Endodermal cell (in vitro differentiated cells): ENCODE data around the gene RPUSD4. TPM values are rescaled to one million over a fixed set of nuclear protein-coding genes. Genes with fewer than 3 reads are reported as not detected.

Experiments used
- DNase-seq: peaks from one replicate; pipeline ENCODE4 v3.0.0-alpha.2; 2017
- H3K27ac ChIP-seq: 2 replicates; pipeline ENCODE4 v1.5.1; 2013; ENCODE audit warnings: mild to moderate bottlenecking, low read depth, low read length, moderate library complexity
- H3K27me3 ChIP-seq: 2 replicates; pipeline ENCODE4 v1.6.1; 2013; ENCODE audit warnings: mild to moderate bottlenecking, low read length, moderate library complexity; ENCODE audit not compliant: insufficient read depth, control insufficient read depth, poor library complexity, severe bottlenecking
- H3K36me3 ChIP-seq: 2 replicates; pipeline ENCODE4 v1.7.0; 2013; ENCODE audit warnings: mild to moderate bottlenecking, low read length, moderate library complexity; ENCODE audit not compliant: control insufficient read depth, insufficient read depth
- H3K4me1 ChIP-seq: one replicate; pipeline ENCODE4 v1.7.0; 2013; ENCODE audit warnings: low read length; ENCODE audit not compliant: control insufficient read depth, insufficient read depth
- H3K4me3 ChIP-seq: 2 replicates; pipeline ENCODE4 v1.5.1; 2013; ENCODE audit warnings: mild to moderate bottlenecking, low read length, moderate library complexity
- H3K9ac ChIP-seq: 2 replicates; pipeline ENCODE4 v1.6.1; 2013; ENCODE audit warnings: mild to moderate bottlenecking, low read length, moderate library complexity; ENCODE audit not compliant: poor library complexity, severe bottlenecking; ENCODE audit errors: extremely low read depth
- H3K9me3 ChIP-seq: 2 replicates; pipeline ENCODE4 v1.6.1; 2013; ENCODE audit warnings: mild to moderate bottlenecking, low read length, moderate library complexity; ENCODE audit not compliant: control insufficient read depth
- H3K27ac Mint-ChIP-seq: 2 replicates; pipeline ENCODE4 v1.8.0; 2020; ENCODE audit warnings: mixed read lengths
- H3K27me3 Mint-ChIP-seq: 2 replicates; pipeline ENCODE4 v1.8.0; 2021; ENCODE audit warnings: mild to moderate bottlenecking, mixed read lengths; ENCODE audit not compliant: insufficient read depth
- H3K36me3 Mint-ChIP-seq: 2 replicates; pipeline ENCODE4 v1.8.0; 2020; ENCODE audit warnings: low read depth, mixed read lengths
- H3K4me1 Mint-ChIP-seq: 2 replicates; pipeline ENCODE4 v1.8.0; 2020; ENCODE audit warnings: mixed read lengths
- H3K4me3 Mint-ChIP-seq: 2 replicates; pipeline ENCODE4 v1.8.0; 2020; ENCODE audit warnings: mild to moderate bottlenecking, moderate library complexity, mixed read lengths
- H3K9me3 Mint-ChIP-seq: 2 replicates; pipeline ENCODE4 v1.8.0; 2020; ENCODE audit warnings: mild to moderate bottlenecking, mixed read lengths
- WGBS, 2 experiments: methylation state at CpG; one replicate each; pipeline versions ENCODE4 v1.1.5 to v1.1.7; 2013; ENCODE audit warnings: missing lambda C conversion rate in 2 of 2, mixed read lengths in 1 of 2; ENCODE audit not compliant: insufficient coverage in 1 of 2, insufficient read length in 1 of 2; 5-methylcytosine and 5-hydroxymethylcytosine counted together
- total RNA-seq, 2 donors: library from RNA; stranded (reverse); fragmentation: NEBNext Ultra II Directional in 1 of 2; extraction: Animal tissue kit (Norgen Biotek cat#: 25700) in 1 of 2; gene quantifications; 2 replicates in 1 of 2; 3 replicates in 1 of 2; pipeline ENCODE4 v1.2.1, GENCODE V29; 2021
- TF ChIP-seq, protein P1 (sequence below): fragments of 200-600 bp; sonication (generic); conservative IDR thresholded peaks from 2 replicates; pipeline ENCODE4 v1.5.0; 2021; ENCODE audit warnings: antibody characterized with exemption, mild to moderate bottlenecking

The RPUSD4 gene
- total RNA-seq, 2 donors from 2014 or later = 36.8 to 37.7 TPM

- Histone ChIP-seq H3K4me3 (no peak overlapping the region), H3K27ac (no peak overlapping the region), H3K9ac (no peak overlapping the region), H3K36me3 (peaks cover 60% of the 10 kb centered on the region), H3K9me3 (no peaks in the 10 kb centered on the region), H3K4me1 (no peaks in the 10 kb centered on the region), H3K27me3 (no peaks in the 10 kb centered on the region)
- Mint-ChIP-seq H3K4me1 (no peaks in the 10 kb centered on the region), H3K4me3 (no peak overlapping the region), H3K36me3 (peaks cover 69% of the 10 kb centered on the region), H3K27ac (no peak overlapping the region), H3K27me3 (no peaks in the 10 kb centered on the region), H3K9me3 (no peaks in the 10 kb centered on the region)
- 80 to 88% methylated on average over 1 to 2 of the region's 2 CpGs for WGBS, 2 experiments
- TF ChIP-seq, protein P1, sequence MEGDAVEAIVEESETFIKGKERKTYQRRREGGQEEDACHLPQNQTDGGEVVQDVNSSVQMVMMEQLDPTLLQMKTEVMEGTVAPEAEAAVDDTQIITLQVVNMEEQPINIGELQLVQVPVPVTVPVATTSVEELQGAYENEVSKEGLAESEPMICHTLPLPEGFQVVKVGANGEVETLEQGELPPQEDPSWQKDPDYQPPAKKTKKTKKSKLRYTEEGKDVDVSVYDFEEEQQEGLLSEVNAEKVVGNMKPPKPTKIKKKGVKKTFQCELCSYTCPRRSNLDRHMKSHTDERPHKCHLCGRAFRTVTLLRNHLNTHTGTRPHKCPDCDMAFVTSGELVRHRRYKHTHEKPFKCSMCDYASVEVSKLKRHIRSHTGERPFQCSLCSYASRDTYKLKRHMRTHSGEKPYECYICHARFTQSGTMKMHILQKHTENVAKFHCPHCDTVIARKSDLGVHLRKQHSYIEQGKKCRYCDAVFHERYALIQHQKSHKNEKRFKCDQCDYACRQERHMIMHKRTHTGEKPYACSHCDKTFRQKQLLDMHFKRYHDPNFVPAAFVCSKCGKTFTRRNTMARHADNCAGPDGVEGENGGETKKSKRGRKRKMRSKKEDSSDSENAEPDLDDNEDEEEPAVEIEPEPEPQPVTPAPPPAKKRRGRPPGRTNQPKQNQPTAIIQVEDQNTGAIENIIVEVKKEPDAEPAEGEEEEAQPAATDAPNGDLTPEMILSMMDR = no peak
- DNase-seq = no peak
These were observed 35.2 kb upstream of the RPUSD4 start for GRCh38 chr11:126246636-126247035.

- H3K9me3 ChIP-seq = no peaks in the 10 kb centered on the region
- Mint-ChIP-seq H3K4me1 (peaks cover 2% of the 10 kb centered on the region), H3K36me3 (peaks cover 33% of the 10 kb centered on the region), H3K9me3 (no peaks in the 10 kb centered on the region), H3K27ac (no peak overlapping the region), H3K27me3 (no peaks in the 10 kb centered on the region), H3K4me3 (no peak overlapping the region)
- peaks cover 32% of the 10 kb centered on the region for H3K36me3 ChIP-seq
- no peak for DNase-seq
- no peaks in the 10 kb centered on the region for H3K27me3 ChIP-seq
- no peak overlapping the region for H3K9ac ChIP-seq
- TF ChIP-seq, protein P1 = no peak
- no peak overlapping the region for H3K4me3 ChIP-seq
- no peaks in the 10 kb centered on the region for H3K4me1 ChIP-seq
- WGBS, 2 experiments = 97% methylated on average over 3 of the region's 4 CpGs; no CpG with 5 or more reads in 1 of the 2 experiments
- H3K27ac ChIP-seq = no peak overlapping the region
These were observed 21.9 kb upstream of the RPUSD4 start for GRCh38 chr11:126233391-126233790.

DNA sequence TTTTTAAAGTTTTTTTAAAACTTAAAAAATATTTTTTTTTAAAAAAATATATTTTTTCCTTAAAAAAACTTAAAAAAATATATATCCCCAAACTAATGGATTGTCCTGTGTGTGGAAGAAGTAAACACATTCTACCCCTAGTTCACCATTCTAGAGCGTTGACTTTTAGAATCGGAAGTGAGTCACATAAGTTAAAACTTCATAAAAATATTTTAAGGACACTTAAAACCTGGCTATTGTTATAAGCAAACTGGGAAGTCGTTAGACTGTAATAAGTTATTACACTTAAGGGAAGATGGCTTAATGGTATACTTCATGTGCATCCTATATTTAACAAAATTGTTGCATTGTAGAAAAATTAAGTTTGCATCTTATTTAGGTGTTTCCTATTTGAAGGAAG, 21.2 kb upstream of the RPUSD4 start:
- Mint-ChIP-seq H3K4me3 (no peak overlapping the region), H3K27me3 (no peaks in the 10 kb centered on the region), H3K4me1 (peaks cover 2% of the 10 kb centered on the region), H3K36me3 (peaks cover 29% of the 10 kb centered on the region), H3K9me3 (no peaks in the 10 kb centered on the region), H3K27ac (no peak overlapping the region)
- no peak for DNase-seq
- Histone ChIP-seq H3K27ac (no peak overlapping the region), H3K9ac (no peak overlapping the region), H3K27me3 (no peaks in the 10 kb centered on the region), H3K9me3 (no peaks in the 10 kb centered on the region), H3K4me1 (no peaks in the 10 kb centered on the region), H3K36me3 (peaks cover 29% of the 10 kb centered on the region), H3K4me3 (no peak overlapping the region)
- TF ChIP-seq, protein P1 = no peak
- 100% methylated on average over 3 of the region's 3 CpGs for WGBS, 2 experiments
